H9 (cell line): ENCODE measurements around the gene ADCY4. TPM values are rescaled to one million over a fixed set of nuclear protein-coding genes. Genes with fewer than 3 reads are reported as not detected.

Experiments used
- DNase-seq: peaks from one replicate; pipeline ENCODE4 v3.0.0-alpha.2; 2017
- H2AFZ ChIP-seq: one replicate; pipeline ENCODE4 v1.6.1; 2013; ENCODE audit warnings: mild to moderate bottlenecking, low read length, control low read depth, moderate library complexity
- H2AK5ac ChIP-seq: 2 replicates; pipeline ENCODE4 v1.6.1; 2013; ENCODE audit warnings: low read length, control low read depth, mixed read lengths; ENCODE audit not compliant: insufficient read length
- H2BK120ac ChIP-seq: one replicate; pipeline ENCODE4 v1.6.1; 2013; ENCODE audit warnings: low read depth, mild to moderate bottlenecking, low read length, control low read depth, inconsistent platforms; ENCODE audit not compliant: poor library complexity, severe bottlenecking
- H2BK12ac ChIP-seq: 2 replicates; pipeline ENCODE4 v1.6.1; 2013; ENCODE audit warnings: low read length, control low read depth, mixed read lengths, low read depth; ENCODE audit not compliant: insufficient read length
- H2BK15ac ChIP-seq: 2 replicates; pipeline ENCODE4 v1.6.1; 2013; ENCODE audit warnings: low read depth, low read length, control low read depth
- H2BK20ac ChIP-seq: one replicate; pipeline ENCODE4 v1.6.1; 2013; ENCODE audit warnings: low read depth, mild to moderate bottlenecking, low read length, control low read depth, inconsistent platforms; ENCODE audit not compliant: poor library complexity, severe bottlenecking
- H2BK5ac ChIP-seq: 2 replicates; pipeline ENCODE4 v1.6.1; 2013; ENCODE audit warnings: low read length, control low read depth, mixed read lengths; ENCODE audit not compliant: insufficient read length
- H3K14ac ChIP-seq: 2 replicates; pipeline ENCODE4 v1.6.1; 2013; ENCODE audit warnings: low read length, control low read depth; ENCODE audit not compliant: insufficient read depth
- H3K18ac ChIP-seq: 2 replicates; pipeline ENCODE4 v1.6.1; 2013; ENCODE audit warnings: low read depth, mild to moderate bottlenecking, mixed read lengths, low read length, control low read depth; ENCODE audit not compliant: insufficient read length
- H3K23ac ChIP-seq: 2 replicates; pipeline ENCODE4 v1.6.1; 2013; ENCODE audit warnings: low read length, control low read depth, mixed read lengths, low read depth; ENCODE audit not compliant: insufficient read length
- H3K23me2 ChIP-seq: 2 replicates; pipeline ENCODE4 v1.6.1; 2013; ENCODE audit warnings: low read depth, mild to moderate bottlenecking, mixed read lengths, low read length, control low read depth; ENCODE audit not compliant: insufficient read length, poor library complexity, severe bottlenecking
- H3K27ac ChIP-seq: 2 replicates; pipeline ENCODE4 v1.5.1; 2013; ENCODE audit warnings: low read length, control low read depth, mixed read lengths, low read depth; ENCODE audit not compliant: insufficient read length
- H3K27me3 ChIP-seq: 2 replicates; pipeline ENCODE4 v1.6.1; 2013; ENCODE audit warnings: low read length, control low read depth, inconsistent platforms; ENCODE audit not compliant: insufficient read depth
- H3K4ac ChIP-seq: 2 replicates; pipeline ENCODE4 v1.6.1; 2013; ENCODE audit warnings: low read depth, mild to moderate bottlenecking, control low read depth, inconsistent platforms, low read length, moderate library complexity
- H3K4me1 ChIP-seq: 2 replicates; pipeline ENCODE4 v1.6.1; 2013; ENCODE audit warnings: low read length, control low read depth, inconsistent platforms; ENCODE audit not compliant: insufficient read depth
- H3K4me2 ChIP-seq: 2 replicates; pipeline ENCODE4 v1.6.1; 2013; ENCODE audit warnings: low read length, control low read depth, mixed read lengths; ENCODE audit not compliant: insufficient read length, insufficient read depth
- H3K56ac ChIP-seq: 2 replicates; pipeline ENCODE4 v1.6.1; 2013; ENCODE audit warnings: low read depth, mild to moderate bottlenecking, mixed read lengths, low read length, control low read depth; ENCODE audit not compliant: insufficient read length
- H3K79me1 ChIP-seq: 2 replicates; pipeline ENCODE4 v1.6.1; 2013; ENCODE audit warnings: low read depth, mild to moderate bottlenecking, moderate library complexity, low read length, control low read depth, inconsistent platforms; ENCODE audit not compliant: insufficient read depth, poor library complexity, severe bottlenecking
- H3K79me2 ChIP-seq: 2 replicates; pipeline ENCODE4 v1.6.1; 2013; ENCODE audit warnings: low read length, control low read depth, inconsistent platforms; ENCODE audit not compliant: insufficient read depth
- H3K9ac ChIP-seq: 2 replicates; pipeline ENCODE4 v1.6.1; 2013; ENCODE audit warnings: low read length, control low read depth, mixed read lengths; ENCODE audit not compliant: insufficient read length; ENCODE audit errors: extremely low read depth
- H3K9me3 ChIP-seq: one replicate; pipeline ENCODE4 v1.6.1; 2013; ENCODE audit warnings: low read depth, low read length, inconsistent platforms; ENCODE audit not compliant: control insufficient read depth
- H3T11ph ChIP-seq: one replicate; pipeline ENCODE4 v1.6.1; 2013; ENCODE audit warnings: mild to moderate bottlenecking, low read length, control low read depth, inconsistent platforms
- H4K20me1 ChIP-seq: one replicate; pipeline ENCODE4 v1.6.1; 2013; ENCODE audit not compliant: control insufficient read depth, insufficient read length, insufficient read depth
- H4K5ac ChIP-seq: 2 replicates; pipeline ENCODE4 v1.6.1; 2013; ENCODE audit warnings: low read depth, mild to moderate bottlenecking, mixed read lengths, low read length, control low read depth; ENCODE audit not compliant: insufficient read length
- H4K8ac ChIP-seq: replicated peaks from 2 replicates; pipeline ENCODE4 v1.6.1; 2013; ENCODE audit warnings: low read length, control low read depth, mixed read lengths, low read depth; ENCODE audit not compliant: insufficient read length
- H4K91ac ChIP-seq: 2 replicates; pipeline ENCODE4 v1.6.1; 2013; ENCODE audit warnings: low read depth, mild to moderate bottlenecking, moderate library complexity, mixed read lengths, low read length, control low read depth; ENCODE audit not compliant: insufficient read length
- H3K27ac Mint-ChIP-seq, 3 experiments: 2 replicates in 2 of 3; 3 replicates in 1 of 3; pipeline ENCODE4 v1.8.0; 2020 to 2021; ENCODE audit warnings: mixed read lengths in 3 of 3, mild to moderate bottlenecking in 1 of 3, moderate library complexity in 1 of 3
- H3K27me3 Mint-ChIP-seq: 2 replicates; pipeline ENCODE4 v1.8.0; 2021; ENCODE audit warnings: low read depth, mild to moderate bottlenecking, moderate library complexity, mixed read lengths
- H3K36me3 Mint-ChIP-seq, 3 experiments: 2 replicates in 2 of 3; 3 replicates in 1 of 3; pipeline ENCODE4 v1.8.0; 2020 to 2021; ENCODE audit warnings: low read depth in 3 of 3, mixed read lengths in 3 of 3; ENCODE audit not compliant: insufficient read depth in 1 of 3
- H3K4me1 Mint-ChIP-seq, 2 experiments: 2 replicates each; pipeline ENCODE4 v1.8.0; 2020; ENCODE audit warnings: mixed read lengths in 2 of 2
- H3K4me3 Mint-ChIP-seq, 2 experiments: 2 replicates in 1 of 2; 3 replicates in 1 of 2; pipeline ENCODE4 v1.8.0; 2020 to 2021; ENCODE audit warnings: mild to moderate bottlenecking in 2 of 2, mixed read lengths in 2 of 2, moderate library complexity in 1 of 2
- H3K9me3 Mint-ChIP-seq, 2 experiments: 2 replicates in 1 of 2; 3 replicates in 1 of 2; pipeline ENCODE4 v1.8.0; 2020; ENCODE audit warnings: mild to moderate bottlenecking in 2 of 2, mixed read lengths in 2 of 2, moderate library complexity in 1 of 2
- WGBS: extraction: QIAGEN DNeasy Blood & Tissue Kit; methylation state at CpG from one replicate; pipeline ENCODE4 v1.1.7; 2013; ENCODE audit warnings: missing lambda C conversion rate, low lambda C conversion rate, mixed read lengths; ENCODE audit not compliant: insufficient read length; ENCODE audit errors: extremely low coverage; 5-methylcytosine and 5-hydroxymethylcytosine counted together
- total RNA-seq: library from RNA; stranded (reverse); gene quantifications from 2 replicates; pipeline ENCODE4 v1.2.1, GENCODE V29; 2021
- TF ChIP-seq, protein P1 (sequence below): fragments of 200-600 bp; sonication (generic); conservative IDR thresholded peaks from 3 replicates; pipeline ENCODE4 v1.8.0; 2021; ENCODE audit warnings: antibody characterized with exemption, mild to moderate bottlenecking

The ADCY4 gene
- total RNA-seq, 1 experiment from 2014 or later, result 0.09 TPM

DNA sequence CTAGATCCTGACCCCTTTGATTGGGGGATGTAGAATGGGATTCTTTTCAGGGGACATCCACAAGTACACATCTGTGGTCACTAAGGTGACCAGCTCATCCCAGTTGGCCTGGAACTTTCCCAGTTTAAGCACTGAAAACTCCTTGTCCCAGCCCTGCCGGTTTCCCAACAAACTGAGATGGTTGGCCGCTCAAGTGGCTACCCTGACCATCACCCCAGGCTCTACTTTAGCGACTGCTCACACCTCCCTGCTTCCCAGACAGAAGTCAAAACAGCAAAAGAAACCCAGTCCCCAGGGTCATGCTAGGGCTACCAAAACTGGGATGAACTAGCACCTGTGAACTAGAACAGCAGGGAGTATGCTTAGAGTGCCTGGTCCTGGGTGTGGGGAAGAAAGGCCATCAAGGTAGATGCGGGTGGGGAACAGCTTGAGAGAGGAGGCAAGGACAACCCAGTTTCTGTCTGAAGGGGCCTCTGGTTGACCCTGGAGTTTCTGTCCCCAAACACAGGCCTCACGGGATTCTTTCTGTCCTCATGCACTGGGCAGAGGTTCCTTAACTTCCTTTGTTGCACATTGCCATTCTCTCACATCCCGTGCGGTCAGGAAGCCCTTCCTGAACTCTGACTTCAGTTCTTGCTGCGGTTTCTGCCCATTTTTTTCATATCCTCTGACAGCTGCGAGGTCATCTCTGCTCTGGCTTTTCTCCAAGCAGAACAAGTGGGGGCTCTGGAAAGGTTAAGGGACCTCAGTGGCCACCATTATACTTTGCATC lies 21.9 kb downstream of the ADCY4 start:
- Histone ChIP-seq H3K9ac (no peak overlapping the region), H3K14ac (no peak overlapping the region), H2AFZ (no peak overlapping the region), H2BK15ac (no peak overlapping the region), H3K4ac (no peak overlapping the region), H2BK12ac (no peak overlapping the region), H4K8ac (no peak overlapping the region), H3K18ac (no peak overlapping the region), H3K4me1 (no peaks in the 10 kb centered on the region), H3K27ac (no peak overlapping the region), H3K56ac (no peak overlapping the region), H3K79me2 (no peaks in the 10 kb centered on the region), H3K27me3 (no peaks in the 10 kb centered on the region), H3K9me3 (no peaks in the 10 kb centered on the region), H4K91ac (no peak overlapping the region), H3K79me1 (no peaks in the 10 kb centered on the region), H2BK5ac (no peak overlapping the region), H3T11ph (no peak overlapping the region), H4K5ac (no peak overlapping the region), H4K20me1 (no peaks in the 10 kb centered on the region), H3K4me2 (no peak overlapping the region), H3K23me2 (no peaks in the 10 kb centered on the region), H3K23ac (no peak overlapping the region), H2AK5ac (no peak overlapping the region), H2BK120ac (no peak overlapping the region), H2BK20ac (no peak overlapping the region)
- DNase-seq, result no peak
- Mint-ChIP-seq H3K36me3 (peaks cover 3 to 25% (median 11%) of the 10 kb centered on the region in 3 experiments; a peak in 6 of 7 replicates), H3K4me1 (peaks cover 3% of the 10 kb centered on the region in 2 experiments; a peak in 3 of 4 replicates), H3K27ac (no peak overlapping the region), H3K27me3 (peaks cover 20% of the 10 kb centered on the region), H3K9me3 (no peaks in the 10 kb centered on the region), H3K4me3 (no peak overlapping the region)
- WGBS, result no CpG with 5 or more reads among the region's 9 CpGs
- TF ChIP-seq, protein P1, sequence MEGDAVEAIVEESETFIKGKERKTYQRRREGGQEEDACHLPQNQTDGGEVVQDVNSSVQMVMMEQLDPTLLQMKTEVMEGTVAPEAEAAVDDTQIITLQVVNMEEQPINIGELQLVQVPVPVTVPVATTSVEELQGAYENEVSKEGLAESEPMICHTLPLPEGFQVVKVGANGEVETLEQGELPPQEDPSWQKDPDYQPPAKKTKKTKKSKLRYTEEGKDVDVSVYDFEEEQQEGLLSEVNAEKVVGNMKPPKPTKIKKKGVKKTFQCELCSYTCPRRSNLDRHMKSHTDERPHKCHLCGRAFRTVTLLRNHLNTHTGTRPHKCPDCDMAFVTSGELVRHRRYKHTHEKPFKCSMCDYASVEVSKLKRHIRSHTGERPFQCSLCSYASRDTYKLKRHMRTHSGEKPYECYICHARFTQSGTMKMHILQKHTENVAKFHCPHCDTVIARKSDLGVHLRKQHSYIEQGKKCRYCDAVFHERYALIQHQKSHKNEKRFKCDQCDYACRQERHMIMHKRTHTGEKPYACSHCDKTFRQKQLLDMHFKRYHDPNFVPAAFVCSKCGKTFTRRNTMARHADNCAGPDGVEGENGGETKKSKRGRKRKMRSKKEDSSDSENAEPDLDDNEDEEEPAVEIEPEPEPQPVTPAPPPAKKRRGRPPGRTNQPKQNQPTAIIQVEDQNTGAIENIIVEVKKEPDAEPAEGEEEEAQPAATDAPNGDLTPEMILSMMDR, result no peak
